ENCODE results near the gene ASB18.
"Not testable (repeated sequence)": the region's sequence is repeated elsewhere in the genome, so short reads cannot be mapped to it uniquely, and the experiment has no call there.

ASB18 gene

DNA sequence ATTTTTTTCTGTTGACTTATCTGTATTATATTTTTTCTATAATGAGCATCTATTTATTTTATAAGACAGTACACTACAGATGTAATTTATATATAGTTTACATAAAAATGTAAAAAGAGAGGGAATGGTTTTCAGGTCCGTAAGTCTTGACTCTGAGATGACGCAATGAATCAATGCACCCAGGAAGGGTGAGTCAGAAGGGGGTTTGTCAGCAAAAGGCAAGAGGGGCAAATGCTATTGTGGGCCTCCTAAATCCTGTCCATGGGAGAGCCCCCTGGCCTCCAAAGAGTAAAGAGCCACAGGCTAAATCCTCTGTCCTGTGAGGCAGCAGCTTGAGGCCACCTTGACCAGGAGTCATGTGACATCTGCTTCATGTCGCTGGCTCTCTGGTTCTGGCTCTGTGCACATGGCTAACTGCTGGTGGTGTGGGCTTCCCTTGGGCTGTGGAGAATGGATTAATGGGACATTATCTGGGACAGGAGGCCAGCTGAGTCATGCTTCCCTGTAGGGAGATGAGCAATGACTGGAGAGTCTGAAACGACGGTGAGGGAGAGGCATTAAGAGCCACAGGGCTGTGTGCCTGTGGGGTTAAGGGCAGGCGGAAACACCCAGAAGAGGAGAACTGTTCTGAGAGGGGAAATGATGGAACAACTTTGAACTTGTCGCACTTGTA, 22.8 kb upstream of the ASB18 start:
- H3K36me3 ChIP-seq (ENCODE audit: insufficient read depth, low read length), result no peaks in the 10 kb centered on the region
- H3K4me1 ChIP-seq (ENCODE audit: control insufficient read depth, insufficient read depth, low read length, unreplicated experiment), result no peaks in the 10 kb centered on the region
- H3K27me3 ChIP-seq (ENCODE audit: insufficient read depth, low read length), result peaks cover 37% of the 10 kb centered on the region
- no peak overlapping the region for H2AFZ ChIP-seq (ENCODE audit: low read length, unreplicated experiment)
- no peaks in the 10 kb centered on the region for H3K79me2 ChIP-seq (ENCODE audit: control insufficient read depth, insufficient read depth, low read length, unreplicated experiment)
- no peak overlapping the region for H3K27ac ChIP-seq (ENCODE audit: low read depth, low read length)
- H3K4me3 ChIP-seq (ENCODE audit: low read depth, low read length), result no peak overlapping the region

DNA sequence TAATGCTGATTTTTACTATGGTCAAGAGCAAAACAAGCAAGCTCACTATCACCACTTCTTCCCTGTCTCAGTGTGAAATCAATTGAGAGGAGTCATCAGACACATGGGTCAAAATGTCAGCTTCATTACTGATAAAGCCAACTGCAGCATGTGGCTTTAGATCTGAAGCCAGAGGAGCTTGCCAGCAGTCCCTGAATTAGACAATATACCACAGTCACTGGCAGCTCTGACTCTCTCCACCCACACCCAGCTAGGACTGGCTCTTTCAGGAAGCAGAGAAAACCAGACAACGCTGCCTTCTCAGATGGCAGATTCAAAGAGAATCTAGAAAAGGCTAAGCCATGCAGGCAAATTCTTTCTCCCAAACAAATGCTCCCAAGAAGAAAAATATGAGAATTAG, 20.0 kb upstream of the ASB18 start:
- H3K27ac ChIP-seq (ENCODE audit: low read depth, low read length), result no peak overlapping the region
- H2AFZ ChIP-seq (ENCODE audit: low read length, unreplicated experiment), result no peak overlapping the region
- H3K79me2 ChIP-seq (ENCODE audit: control insufficient read depth, insufficient read depth, low read length, unreplicated experiment), result no peaks in the 10 kb centered on the region
- no peaks in the 10 kb centered on the region for H3K4me1 ChIP-seq (ENCODE audit: control insufficient read depth, insufficient read depth, low read length, unreplicated experiment)
- peaks cover 23% of the 10 kb centered on the region for H3K27me3 ChIP-seq (ENCODE audit: insufficient read depth, low read length)
- no peak overlapping the region for H3K4me3 ChIP-seq (ENCODE audit: low read depth, low read length)
- H3K36me3 ChIP-seq (ENCODE audit: insufficient read depth, low read length), result no peaks in the 10 kb centered on the region

DNA sequence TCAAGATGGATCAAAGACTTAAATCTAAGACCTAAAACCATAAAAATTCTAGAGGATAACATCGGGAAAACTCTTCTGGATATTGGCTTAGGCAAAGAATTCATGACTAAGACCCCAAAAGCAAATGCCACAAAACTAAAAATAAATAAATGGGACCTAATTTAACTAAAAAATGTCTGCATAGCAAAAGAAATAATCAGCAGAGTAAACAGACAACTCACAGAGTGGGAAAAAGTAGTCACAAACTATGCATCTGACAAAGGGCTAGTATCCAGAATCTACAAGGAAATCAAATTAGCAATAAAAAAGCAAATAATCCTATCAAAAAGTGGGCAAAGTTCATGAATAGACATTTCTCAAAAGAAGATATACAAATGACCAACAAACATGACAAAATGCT, 18.2 kb upstream of the ASB18 start:
- H3K79me2 ChIP-seq (ENCODE audit: control insufficient read depth, insufficient read depth, low read length, unreplicated experiment), result no peaks in the 10 kb centered on the region
- H3K4me3 ChIP-seq (ENCODE audit: low read depth, low read length), result no peak overlapping the region
- no peak overlapping the region for H2AFZ ChIP-seq (ENCODE audit: low read length, unreplicated experiment)
- no peaks in the 10 kb centered on the region for H3K4me1 ChIP-seq (ENCODE audit: control insufficient read depth, insufficient read depth, low read length, unreplicated experiment)
- H3K27me3 ChIP-seq (ENCODE audit: insufficient read depth, low read length), result peaks cover 12% of the 10 kb centered on the region
- H3K36me3 ChIP-seq (ENCODE audit: insufficient read depth, low read length), result no peaks in the 10 kb centered on the region
- no peak overlapping the region for H3K27ac ChIP-seq (ENCODE audit: low read depth, low read length)

DNA sequence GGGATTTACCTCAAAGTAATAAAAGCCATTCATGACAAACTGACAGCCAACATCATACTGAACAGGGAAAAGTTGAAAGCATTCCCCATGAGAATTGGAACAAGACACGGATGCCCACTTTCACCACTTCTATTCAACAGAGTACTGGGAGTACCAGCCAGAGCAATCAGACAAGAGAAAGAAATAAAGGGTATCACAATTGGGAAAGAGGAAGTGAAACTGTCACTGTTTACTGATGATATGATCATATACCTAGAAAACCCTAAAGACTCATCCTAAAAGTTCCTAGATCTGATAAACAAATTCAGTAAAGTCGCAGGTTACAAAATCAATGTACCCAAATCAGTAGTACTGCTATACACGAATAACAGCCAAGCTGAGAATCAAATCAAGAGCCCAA, 17.2 kb upstream of the ASB18 start:
- no peaks in the 10 kb centered on the region for H3K36me3 ChIP-seq (ENCODE audit: insufficient read depth, low read length)
- H3K4me3 ChIP-seq (ENCODE audit: low read depth, low read length), result no peak overlapping the region
- H3K27me3 ChIP-seq (ENCODE audit: insufficient read depth, low read length), result peaks cover 12% of the 10 kb centered on the region
- H3K79me2 ChIP-seq (ENCODE audit: control insufficient read depth, insufficient read depth, low read length, unreplicated experiment), result no peaks in the 10 kb centered on the region
- H3K4me1 ChIP-seq (ENCODE audit: control insufficient read depth, insufficient read depth, low read length, unreplicated experiment), result no peaks in the 10 kb centered on the region
- H3K27ac ChIP-seq (ENCODE audit: low read depth, low read length), result no peak overlapping the region
- no peak overlapping the region for H2AFZ ChIP-seq (ENCODE audit: low read length, unreplicated experiment)

DNA sequence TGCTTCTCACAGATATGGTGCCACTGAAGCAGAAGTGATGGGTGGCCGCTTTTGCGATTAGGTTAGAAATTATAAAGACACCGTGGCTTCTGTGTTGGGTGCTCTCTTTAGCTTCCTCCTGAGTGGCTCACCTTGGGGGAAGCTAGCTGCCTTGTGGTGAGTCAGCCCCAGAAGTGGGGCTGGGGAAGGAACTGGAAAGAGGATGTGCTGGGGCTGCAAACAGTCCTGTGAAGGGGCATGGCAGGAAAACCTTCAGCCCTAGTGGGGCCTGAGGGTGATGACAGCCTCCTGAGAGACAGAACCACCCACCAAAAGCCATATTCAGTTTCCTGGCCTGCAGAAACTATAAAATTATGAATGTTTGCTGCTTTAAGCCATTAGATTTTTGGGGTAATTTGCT, 8.9 kb upstream of the ASB18 start:
- no peaks in the 10 kb centered on the region for H3K27me3 ChIP-seq (ENCODE audit: insufficient read depth, low read length)
- H3K79me2 ChIP-seq (ENCODE audit: control insufficient read depth, insufficient read depth, low read length, unreplicated experiment), result no peaks in the 10 kb centered on the region
- H3K27ac ChIP-seq (ENCODE audit: low read depth, low read length), result no peak overlapping the region
- no peaks in the 10 kb centered on the region for H3K36me3 ChIP-seq (ENCODE audit: insufficient read depth, low read length)
- no peak overlapping the region for H3K4me3 ChIP-seq (ENCODE audit: low read depth, low read length)
- H3K4me1 ChIP-seq (ENCODE audit: control insufficient read depth, insufficient read depth, low read length, unreplicated experiment), result no peaks in the 10 kb centered on the region
- no peak overlapping the region for H2AFZ ChIP-seq (ENCODE audit: low read length, unreplicated experiment)

DNA sequence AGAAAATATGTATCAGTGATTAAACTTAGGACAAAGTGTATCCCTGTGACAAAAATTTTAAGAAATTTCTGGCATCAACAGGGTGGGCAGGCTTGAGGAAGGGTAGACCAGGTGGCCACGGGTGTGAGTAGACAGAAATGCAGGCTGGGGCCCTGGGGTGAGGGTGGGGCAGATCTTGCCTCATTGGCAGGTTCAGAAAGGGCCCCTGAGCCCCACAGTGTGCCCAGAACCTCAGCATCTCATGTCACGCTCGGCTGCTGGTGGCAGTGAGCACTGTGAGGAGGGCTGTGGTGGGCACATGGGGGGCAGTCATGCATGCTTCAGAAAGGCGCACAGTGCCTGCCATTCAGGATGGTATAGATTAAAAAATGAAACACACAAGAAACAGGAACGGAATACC, 7.6 kb upstream of the ASB18 start:
- Histone ChIP-seq H3K4me3 (ENCODE audit: low read depth, low read length) (no peak overlapping the region), H2AFZ (ENCODE audit: low read length, unreplicated experiment) (no peak overlapping the region), H3K4me1 (ENCODE audit: control insufficient read depth, insufficient read depth, low read length, unreplicated experiment) (no peaks in the 10 kb centered on the region), H3K79me2 (ENCODE audit: control insufficient read depth, insufficient read depth, low read length, unreplicated experiment) (no peaks in the 10 kb centered on the region), H3K36me3 (ENCODE audit: insufficient read depth, low read length) (no peaks in the 10 kb centered on the region), H3K27ac (ENCODE audit: low read depth, low read length) (no peak overlapping the region), H3K27me3 (ENCODE audit: insufficient read depth, low read length) (peaks cover 10% of the 10 kb centered on the region)

DNA sequence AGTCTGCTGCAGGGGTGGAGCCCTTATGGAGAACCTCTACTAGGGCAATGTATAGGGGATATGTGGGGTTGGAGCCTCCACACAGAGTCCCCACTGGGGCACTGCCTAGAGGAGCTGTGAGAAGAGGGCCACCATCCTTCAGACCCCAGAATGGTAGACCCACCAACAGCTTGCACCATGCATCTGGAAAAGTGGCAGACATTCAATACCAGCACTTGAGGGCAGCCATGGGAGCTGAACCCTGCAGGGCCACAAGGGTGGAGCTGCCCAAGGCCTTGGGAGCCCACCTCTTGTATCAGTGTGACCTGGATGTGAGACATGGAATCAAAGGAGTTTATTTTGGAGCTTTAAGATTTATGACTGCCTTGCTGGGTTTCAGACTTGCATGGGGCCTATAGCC, 5.7 kb upstream of the ASB18 start:
- peaks cover 26% of the 10 kb centered on the region for H3K27me3 ChIP-seq (ENCODE audit: insufficient read depth, low read length)
- H3K4me1 ChIP-seq (ENCODE audit: control insufficient read depth, insufficient read depth, low read length, unreplicated experiment); H3K4me3 ChIP-seq (ENCODE audit: low read depth, low read length); H2AFZ ChIP-seq (ENCODE audit: low read length, unreplicated experiment); H3K36me3 ChIP-seq (ENCODE audit: insufficient read depth, low read length); H3K27ac ChIP-seq (ENCODE audit: low read depth, low read length); H3K79me2 ChIP-seq (ENCODE audit: control insufficient read depth, insufficient read depth, low read length, unreplicated experiment): not testable (repeated sequence)

DNA sequence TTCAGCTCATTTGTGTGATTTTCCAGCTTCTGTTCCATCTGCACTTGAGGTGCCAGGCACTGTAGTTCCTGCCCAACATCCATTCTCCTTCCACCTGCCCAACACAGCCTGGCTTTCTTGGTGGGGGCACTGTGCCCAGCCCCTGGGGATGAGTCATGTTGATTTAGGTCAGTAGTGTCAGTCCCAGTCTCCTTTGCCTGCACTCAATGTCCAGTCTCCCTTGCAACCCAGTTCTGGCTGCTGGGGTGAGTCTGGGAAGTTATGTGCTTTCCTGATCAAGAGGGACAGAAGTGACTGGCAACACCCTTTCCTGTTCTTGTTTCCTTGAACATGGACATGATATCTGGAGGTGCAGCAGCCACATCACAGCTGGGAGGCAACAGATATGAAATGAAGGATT, 1.5 kb upstream of the ASB18 start:
- H3K27me3 ChIP-seq (ENCODE audit: insufficient read depth, low read length), result peaks cover 54% of the 10 kb centered on the region
- H3K27ac ChIP-seq (ENCODE audit: low read depth, low read length), result no peak overlapping the region
- no peak overlapping the region for H3K4me3 ChIP-seq (ENCODE audit: low read depth, low read length)
- no peaks in the 10 kb centered on the region for H3K4me1 ChIP-seq (ENCODE audit: control insufficient read depth, insufficient read depth, low read length, unreplicated experiment)
- H3K79me2 ChIP-seq (ENCODE audit: control insufficient read depth, insufficient read depth, low read length, unreplicated experiment), result no peaks in the 10 kb centered on the region
- H3K36me3 ChIP-seq (ENCODE audit: insufficient read depth, low read length), result no peaks in the 10 kb centered on the region
- H2AFZ ChIP-seq (ENCODE audit: low read length, unreplicated experiment), result no peak overlapping the region

DNA sequence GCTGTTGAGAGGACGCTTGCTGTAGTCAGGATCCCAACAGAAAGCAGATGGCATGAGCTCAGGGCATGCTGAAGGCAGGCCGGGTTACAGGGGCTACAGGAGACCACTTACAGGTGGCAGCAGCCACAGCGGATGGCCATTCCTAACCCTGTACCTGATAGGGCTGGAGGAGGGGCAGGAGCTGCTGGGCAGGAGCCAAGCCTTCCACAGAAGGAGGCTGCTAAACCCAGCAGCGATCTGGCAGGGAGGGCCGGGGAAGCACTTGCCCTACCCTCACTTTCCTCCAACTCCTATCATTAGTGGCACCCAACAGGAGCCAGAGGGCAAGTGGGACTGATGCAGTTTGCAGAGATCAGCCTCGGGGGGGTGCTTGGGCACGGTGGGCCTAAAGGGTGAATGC, 2.0 kb downstream of the ASB18 start:
- no peaks in the 10 kb centered on the region for H3K79me2 ChIP-seq (ENCODE audit: control insufficient read depth, insufficient read depth, low read length, unreplicated experiment)
- peaks cover 80% of the 10 kb centered on the region for H3K27me3 ChIP-seq (ENCODE audit: insufficient read depth, low read length)
- H3K27ac ChIP-seq (ENCODE audit: low read depth, low read length), result no peak overlapping the region
- H3K4me3 ChIP-seq (ENCODE audit: low read depth, low read length), result no peak overlapping the region
- H3K36me3 ChIP-seq (ENCODE audit: insufficient read depth, low read length), result no peaks in the 10 kb centered on the region
- H3K4me1 ChIP-seq (ENCODE audit: control insufficient read depth, insufficient read depth, low read length, unreplicated experiment), result no peaks in the 10 kb centered on the region
- H2AFZ ChIP-seq (ENCODE audit: low read length, unreplicated experiment), result no peak overlapping the region

DNA sequence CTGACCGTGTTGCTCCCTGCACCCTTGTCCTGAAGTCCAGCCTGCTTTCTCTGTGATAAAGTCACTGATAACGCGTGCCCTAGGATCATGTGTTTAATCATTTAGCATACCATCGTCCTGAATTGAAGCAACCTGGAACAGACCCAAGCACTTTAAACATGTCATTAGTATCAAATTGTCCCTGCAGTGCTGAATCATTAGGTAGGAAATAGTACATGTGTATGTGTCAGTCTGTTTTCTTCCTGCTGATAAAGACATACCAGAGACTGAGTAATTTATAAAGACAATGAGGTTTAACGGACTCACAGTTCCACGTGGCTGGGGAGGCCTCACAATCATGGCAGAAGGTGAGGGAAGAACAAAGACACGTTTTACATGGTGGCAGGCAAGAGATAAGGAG, 2.8 kb downstream of the ASB18 start:
- Histone ChIP-seq H3K27ac (ENCODE audit: low read depth, low read length) (no peak overlapping the region), H3K27me3 (ENCODE audit: insufficient read depth, low read length) (peaks cover 81% of the 10 kb centered on the region), H3K36me3 (ENCODE audit: insufficient read depth, low read length) (no peaks in the 10 kb centered on the region), H3K4me1 (ENCODE audit: control insufficient read depth, insufficient read depth, low read length, unreplicated experiment) (no peaks in the 10 kb centered on the region), H2AFZ (ENCODE audit: low read length, unreplicated experiment) (no peak overlapping the region), H3K4me3 (ENCODE audit: low read depth, low read length) (no peak overlapping the region), H3K79me2 (ENCODE audit: control insufficient read depth, insufficient read depth, low read length, unreplicated experiment) (no peaks in the 10 kb centered on the region)

DNA sequence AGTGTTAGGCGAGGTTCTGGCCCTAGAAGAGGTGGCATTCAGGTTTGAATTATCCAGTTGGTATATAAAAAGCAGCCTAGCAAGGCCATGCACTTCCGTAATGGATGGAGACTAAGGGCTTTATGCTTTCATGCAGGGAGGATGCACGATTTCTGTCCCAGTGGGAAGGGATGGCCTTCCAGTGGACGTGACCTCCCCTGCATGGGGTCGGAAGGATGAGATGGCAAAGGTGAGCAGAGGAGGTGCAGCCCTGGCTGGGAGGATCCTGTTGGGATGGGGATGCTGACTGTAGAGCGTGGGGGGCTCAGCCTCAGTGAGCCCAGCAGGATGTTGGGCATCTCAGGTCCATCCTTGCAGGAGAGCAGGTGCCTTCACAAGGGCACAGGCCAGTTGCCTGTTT, 4.8 kb downstream of the ASB18 start:
- Histone ChIP-seq H3K4me1 (ENCODE audit: control insufficient read depth, insufficient read depth, low read length, unreplicated experiment) (no peaks in the 10 kb centered on the region), H3K4me3 (ENCODE audit: low read depth, low read length) (no peak overlapping the region), H3K27ac (ENCODE audit: low read depth, low read length) (no peak overlapping the region), H3K27me3 (ENCODE audit: insufficient read depth, low read length) (peaks cover 76% of the 10 kb centered on the region), H3K36me3 (ENCODE audit: insufficient read depth, low read length) (no peaks in the 10 kb centered on the region), H2AFZ (ENCODE audit: low read length, unreplicated experiment) (no peak overlapping the region), H3K79me2 (ENCODE audit: control insufficient read depth, insufficient read depth, low read length, unreplicated experiment) (no peaks in the 10 kb centered on the region)
